NCI-H146 treated with DMSO at 0.1 percent for 48 hours (cell line): ENCODE measurements around the gene TACC2.
"Not testable (repeated sequence)": the region's sequence is repeated elsewhere in the genome, so short reads cannot be mapped to it uniquely, and the experiment has no call there.

Experiments
- DNase-seq: peaks from one replicate; lab custom pipeline; 2025; ENCODE audit not compliant: unreplicated experiment; lab: John Stamatoyannopoulos, UW

Gene TACC2

GRCh38 chr10:122185643-122186042 lies 196.7 kb downstream of the TACC2 start:
- DNase-seq = no peak

- DNase-seq = no peak
These were observed 198.2 kb downstream of the TACC2 start for GRCh38 chr10:122186816-122187810.

GRCh38 chr10:122188706-122189105 lies 199.7 kb downstream of the TACC2 start:
- no peak for DNase-seq

- DNase-seq = no peak
These were observed 200.2 kb downstream of the TACC2 start for GRCh38 chr10:122189185-122189584.

GRCh38 chr10:122190176-122190943 lies 201.4 kb downstream of the TACC2 start:
- no peak for DNase-seq

- no peak for DNase-seq
These were observed 203.1 kb downstream of the TACC2 start for GRCh38 chr10:122191936-122192541.

- no peak for DNase-seq
These were observed 205.3 kb downstream of the TACC2 start for GRCh38 chr10:122194251-122194650.

GRCh38 chr10:122196218-122196617 lies 207.3 kb downstream of the TACC2 start:
- no peak for DNase-seq

- no peak for DNase-seq
These were observed 208.8 kb downstream of the TACC2 start for GRCh38 chr10:122197611-122198222.

GRCh38 chr10:122198631-122199030 lies 209.7 kb downstream of the TACC2 start:
- DNase-seq = no peak

- DNase-seq = no peak
These were observed 210.1 kb downstream of the TACC2 start for GRCh38 chr10:122199070-122199469.

GRCh38 chr10:122199689-122200088 lies 210.7 kb downstream of the TACC2 start:
- DNase-seq = no peak

GRCh38 chr10:122201401-122201800 lies 212.4 kb downstream of the TACC2 start:
- no peak for DNase-seq

- not testable (repeated sequence) for DNase-seq
These were observed 214.2 kb downstream of the TACC2 start for GRCh38 chr10:122203180-122203579.

GRCh38 chr10:122204691-122205489 lies 215.9 kb downstream of the TACC2 start:
- DNase-seq = no peak

- no peak for DNase-seq
These were observed 217.6 kb downstream of the TACC2 start for GRCh38 chr10:122206471-122207065.

GRCh38 chr10:122207163-122207562 lies 218.2 kb downstream of the TACC2 start:
- DNase-seq = no peak

- no peak for DNase-seq
These were observed 218.6 kb downstream of the TACC2 start for GRCh38 chr10:122207596-122207995.

GRCh38 chr10:122208571-122209430 lies 219.8 kb downstream of the TACC2 start:
- DNase-seq = no peak
